OCI-LY7 (cell line): ENCODE data around the gene DSCAM.

Experiments used
- EZH2phosphoT487 ChIP-seq: fragments of 200-600 bp; sonication (generic); IDR thresholded peaks from 2 replicates; pipeline ENCODE4 v1.6.1; 2018; ENCODE audit warnings: low read depth, borderline replicate concordance, mild to moderate bottlenecking, mixed run types, antibody characterized with exemption, low read length, moderate library complexity, mixed read lengths
- TF ChIP-seq, protein P1 (sequence below): fragments of 200-600 bp; sonication (generic); conservative IDR thresholded peaks from 2 replicates; pipeline ENCODE4 v1.5.1; 2014; ENCODE audit warnings: mild to moderate bottlenecking, antibody characterized with exemption, low read length, moderate library complexity, mixed read lengths

DNA sequence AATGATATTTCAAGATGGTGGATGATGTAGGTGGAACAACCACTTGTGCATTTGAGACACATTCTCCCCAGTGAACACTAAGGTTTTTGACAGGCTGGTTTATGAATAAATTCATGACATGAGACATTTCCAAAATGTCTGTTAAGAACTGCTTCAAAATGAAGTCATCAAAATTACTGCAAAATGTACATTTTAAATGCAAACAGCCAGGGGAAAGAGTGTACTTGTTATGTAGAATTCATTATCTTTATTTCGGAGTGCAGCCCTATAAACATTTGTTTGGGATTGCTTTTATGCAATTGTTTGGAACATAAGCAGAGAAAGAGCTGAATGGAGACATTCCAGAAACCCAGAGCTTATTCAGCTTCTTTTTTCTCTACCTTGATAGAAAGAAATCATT is 49.5 kb downstream of the DSCAM start:
- TF ChIP-seq, protein P1, sequence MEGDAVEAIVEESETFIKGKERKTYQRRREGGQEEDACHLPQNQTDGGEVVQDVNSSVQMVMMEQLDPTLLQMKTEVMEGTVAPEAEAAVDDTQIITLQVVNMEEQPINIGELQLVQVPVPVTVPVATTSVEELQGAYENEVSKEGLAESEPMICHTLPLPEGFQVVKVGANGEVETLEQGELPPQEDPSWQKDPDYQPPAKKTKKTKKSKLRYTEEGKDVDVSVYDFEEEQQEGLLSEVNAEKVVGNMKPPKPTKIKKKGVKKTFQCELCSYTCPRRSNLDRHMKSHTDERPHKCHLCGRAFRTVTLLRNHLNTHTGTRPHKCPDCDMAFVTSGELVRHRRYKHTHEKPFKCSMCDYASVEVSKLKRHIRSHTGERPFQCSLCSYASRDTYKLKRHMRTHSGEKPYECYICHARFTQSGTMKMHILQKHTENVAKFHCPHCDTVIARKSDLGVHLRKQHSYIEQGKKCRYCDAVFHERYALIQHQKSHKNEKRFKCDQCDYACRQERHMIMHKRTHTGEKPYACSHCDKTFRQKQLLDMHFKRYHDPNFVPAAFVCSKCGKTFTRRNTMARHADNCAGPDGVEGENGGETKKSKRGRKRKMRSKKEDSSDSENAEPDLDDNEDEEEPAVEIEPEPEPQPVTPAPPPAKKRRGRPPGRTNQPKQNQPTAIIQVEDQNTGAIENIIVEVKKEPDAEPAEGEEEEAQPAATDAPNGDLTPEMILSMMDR, result no peak
- TF ChIP-seq EZH2phosphoT487, result no peak
